ENCODE measurements around the gene FRY. TPM values are rescaled to one million over a fixed set of nuclear protein-coding genes. Genes with fewer than 3 reads are reported as not detected.

FRY gene
- total and polyA plus RNA-seq, 11 donors: 21.6 to 237 (median 165) TPM

DNA sequence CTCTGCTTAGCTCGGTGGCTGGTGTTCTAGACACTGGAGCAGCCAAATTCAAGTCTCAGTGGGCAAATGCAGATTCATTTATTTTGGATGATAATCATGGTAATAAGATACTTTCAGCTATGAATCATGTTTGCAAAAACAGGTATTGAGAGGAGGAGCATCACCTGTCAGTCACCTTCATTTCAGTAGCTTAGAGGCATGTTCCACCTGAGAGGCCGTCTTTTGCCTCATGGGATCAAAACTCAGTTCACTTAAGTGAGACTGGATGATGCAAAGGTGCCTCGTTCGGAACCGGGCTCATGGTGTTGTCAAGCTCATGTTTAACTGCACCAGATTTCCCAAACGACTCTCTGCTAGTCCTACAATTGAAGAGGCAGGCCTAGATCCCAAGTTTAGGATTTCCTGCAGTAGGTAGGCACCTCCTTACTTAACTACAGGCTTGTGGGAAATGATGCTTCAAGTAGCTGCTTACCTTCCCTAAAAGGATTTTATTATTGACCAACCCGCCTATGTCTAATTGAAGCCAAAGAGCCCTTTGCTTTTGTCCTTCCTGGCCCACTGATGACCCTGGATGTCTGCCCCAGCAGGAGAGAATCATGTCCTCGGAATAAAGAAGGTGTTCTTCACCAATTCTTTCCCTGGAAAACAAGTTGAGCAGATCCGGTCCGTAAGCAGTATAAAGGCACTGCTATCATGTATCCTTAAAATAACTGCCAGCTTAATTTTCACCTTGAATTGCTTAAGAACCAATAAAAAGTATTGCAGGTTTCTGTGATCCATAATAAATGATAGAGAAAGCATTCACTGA is 223.5 kb downstream of the FRY start:
- DNase-seq (no peak), ATAC-seq (peak in 1 of 4 donors; percentile 4)
- Histone ChIP-seq H3K9me3 (no peaks in the 10 kb centered on the region), H3K4me3 (peak overlapping the region; percentile 8 to 55 (median 49)), H3K27me3 (no peaks in the 10 kb centered on the region), H3K36me3 (peaks cover 0 to 65% (median 10%) of the 10 kb centered on the region in 9 donors), H3K4me1 (peaks cover 0 to 67% (median 24%) of the 10 kb centered on the region in 12 donors), H3K27ac (peak overlapping the region; percentile 79 to 93 (median 88))
- TF ChIP-seq POLR2A (IDR thresholded peaks at IDR 0.05): no peak
- TF ChIP-seq, protein P1, sequence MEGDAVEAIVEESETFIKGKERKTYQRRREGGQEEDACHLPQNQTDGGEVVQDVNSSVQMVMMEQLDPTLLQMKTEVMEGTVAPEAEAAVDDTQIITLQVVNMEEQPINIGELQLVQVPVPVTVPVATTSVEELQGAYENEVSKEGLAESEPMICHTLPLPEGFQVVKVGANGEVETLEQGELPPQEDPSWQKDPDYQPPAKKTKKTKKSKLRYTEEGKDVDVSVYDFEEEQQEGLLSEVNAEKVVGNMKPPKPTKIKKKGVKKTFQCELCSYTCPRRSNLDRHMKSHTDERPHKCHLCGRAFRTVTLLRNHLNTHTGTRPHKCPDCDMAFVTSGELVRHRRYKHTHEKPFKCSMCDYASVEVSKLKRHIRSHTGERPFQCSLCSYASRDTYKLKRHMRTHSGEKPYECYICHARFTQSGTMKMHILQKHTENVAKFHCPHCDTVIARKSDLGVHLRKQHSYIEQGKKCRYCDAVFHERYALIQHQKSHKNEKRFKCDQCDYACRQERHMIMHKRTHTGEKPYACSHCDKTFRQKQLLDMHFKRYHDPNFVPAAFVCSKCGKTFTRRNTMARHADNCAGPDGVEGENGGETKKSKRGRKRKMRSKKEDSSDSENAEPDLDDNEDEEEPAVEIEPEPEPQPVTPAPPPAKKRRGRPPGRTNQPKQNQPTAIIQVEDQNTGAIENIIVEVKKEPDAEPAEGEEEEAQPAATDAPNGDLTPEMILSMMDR (IDR thresholded peaks at IDR 0.05): no peak
- 23 to 43% (median 34%) methylated on average over 10 of the region's 10 CpGs for WGBS, 4 donors
- intact Hi-C loops (cut with DNase I): loop anchor here in 4 of 10 donors (2.0 to 5.0 kb wide), 3 partner anchors 30 to 42 kb away; no protein-coding TSS in a partner anchor

DNA sequence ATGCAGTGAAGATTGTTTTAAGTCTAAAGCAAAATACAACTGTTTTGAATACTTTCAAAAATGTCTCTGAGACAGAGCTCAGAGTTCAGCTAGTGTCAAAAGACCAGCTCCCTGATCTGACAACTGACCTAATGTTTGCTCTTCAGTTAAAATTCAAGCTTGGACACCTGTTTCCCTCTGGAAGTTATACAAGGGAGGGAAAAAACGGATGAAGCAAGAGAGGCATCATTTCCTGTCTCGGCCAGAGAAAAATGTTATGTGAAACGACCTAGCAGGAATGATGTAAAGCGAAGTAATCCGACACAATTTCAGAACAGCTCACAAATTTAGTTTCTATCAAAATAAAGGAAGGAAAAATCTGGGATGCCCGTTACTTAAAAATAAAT is 224.1 kb downstream of the FRY start:
- peak overlapping the region; percentile 79 to 93 (median 88) for H3K27ac ChIP-seq
- 44 to 59% (median 49%) methylated on average over 6 of the region's 6 CpGs for WGBS, 4 donors
- ATAC-seq: no peak
- peaks cover 0 to 59% (median 5%) of the 10 kb centered on the region in 9 donors for H3K36me3 ChIP-seq
- H3K4me1 ChIP-seq: peaks cover 0 to 73% (median 28%) of the 10 kb centered on the region in 12 donors
- intact Hi-C loops (cut with DNase I): loop anchor here in 1 of 10 donors (2.0 kb wide), 1 partner anchor 29 kb away; no protein-coding TSS in a partner anchor
- TF ChIP-seq, protein P1 (IDR thresholded peaks at IDR 0.05): no peak
- H3K9me3 ChIP-seq: no peaks in the 10 kb centered on the region
- DNase-seq: no peak
- no peaks in the 10 kb centered on the region for H3K27me3 ChIP-seq
- H3K4me3 ChIP-seq: peak overlapping the region in 11 of 12 donors; percentile 28 to 55 (median 50)

DNA sequence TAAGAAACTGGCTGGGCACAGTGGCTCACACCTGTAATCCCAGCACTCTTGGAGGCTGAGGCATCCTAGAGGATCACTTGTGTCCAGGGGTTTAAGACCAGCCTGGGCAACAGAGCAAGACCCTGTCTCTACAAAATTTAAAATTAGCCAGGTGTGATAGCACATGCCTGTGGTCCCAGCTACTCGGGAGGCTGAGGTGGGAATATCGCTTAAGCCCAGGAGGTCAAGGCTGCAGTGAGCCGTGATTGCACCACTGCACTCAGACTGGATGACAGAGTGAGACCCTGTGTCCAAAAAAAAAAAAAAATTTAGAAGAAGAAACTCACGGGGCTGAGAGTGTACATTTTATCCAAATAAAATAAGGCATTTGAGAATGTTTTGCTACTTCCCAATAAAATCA is 224.7 kb downstream of the FRY start:
- no peak for TF ChIP-seq POLR2A (IDR thresholded peaks at IDR 0.05)
- TF ChIP-seq, protein P1 (IDR thresholded peaks at IDR 0.05): no peak
- ATAC-seq (no peak), DNase-seq (no peak)
- Histone ChIP-seq H3K9me3 (no peaks in the 10 kb centered on the region), H3K4me1 (peaks cover 0 to 78% (median 33%) of the 10 kb centered on the region in 12 donors), H3K36me3 (peaks cover 0 to 53% (median 5%) of the 10 kb centered on the region in 9 donors), H3K27me3 (no peaks in the 10 kb centered on the region), H3K27ac (peak overlapping the region in 11 of 12 donors; percentile 7 to 93 (median 89)), H3K4me3 (peak overlapping the region in 10 of 12 donors; percentile 28 to 55 (median 50))
- intact Hi-C loops (cut with DNase I): no loop called here
- 64 to 69% (median 65%) methylated on average over 4 of the region's 4 CpGs for WGBS, 4 donors

DNA sequence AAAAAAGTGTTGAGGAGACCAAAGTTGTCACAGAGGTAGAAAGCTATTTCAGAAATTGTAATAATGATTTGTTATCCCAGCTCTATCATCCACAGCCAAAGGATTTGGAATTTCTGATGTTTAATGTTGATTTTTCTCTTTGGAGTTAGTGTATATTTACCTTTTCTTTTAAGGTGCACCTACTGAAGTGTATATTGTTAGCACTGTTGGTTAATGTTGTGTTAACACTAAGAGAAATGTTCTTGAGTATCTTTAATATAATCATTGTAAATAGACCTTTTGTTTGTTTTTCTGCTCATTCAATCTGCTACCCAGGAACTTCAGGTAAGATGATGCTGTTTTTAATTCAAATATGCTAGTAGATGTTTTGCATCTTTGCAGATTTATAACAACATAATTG is 226.1 kb downstream of the FRY start:
- ATAC-seq (no peak), DNase-seq (no peak)
- Histone ChIP-seq H3K27ac (peak overlapping the region in 7 of 12 donors; percentile 25 to 92 (median 88)), H3K9me3 (no peaks in the 10 kb centered on the region), H3K27me3 (no peaks in the 10 kb centered on the region), H3K36me3 (peaks cover 0 to 46% (median 6%) of the 10 kb centered on the region in 9 donors), H3K4me3 (peak overlapping the region in 2 of 12 donors; percentile 2 to 10), H3K4me1 (peaks cover 5 to 92% (median 46%) of the 10 kb centered on the region in 12 donors)
- intact Hi-C loops (cut with DNase I): no loop called here
- TF ChIP-seq, protein P1 (IDR thresholded peaks at IDR 0.05): no peak
- TF ChIP-seq POLR2A (IDR thresholded peaks at IDR 0.05): no peak

Measured in heart left ventricle (tissue), 16 donors.